ENCODE measurements around the gene PDLIM5.

The PDLIM5 gene

GRCh38 chr4:94486372-94486801 lies 34.6 kb downstream of the PDLIM5 start:
- no peak overlapping the region for H3K4me3 ChIP-seq (ENCODE audit: control insufficient read depth, low read depth, low read length)
- no peak for TF ChIP-seq CTCF (conservative IDR thresholded peaks at IDR 0.05; ENCODE audit: control insufficient read depth, insufficient read depth, low read depth, low read length)
- peak; percentile 24 for DNase-seq (ENCODE audit: low read depth)

GRCh38 chr4:94488670-94489069 lies 36.9 kb downstream of the PDLIM5 start:
- no peak overlapping the region for H3K4me3 ChIP-seq (ENCODE audit: control insufficient read depth, low read depth, low read length)
- no peak for TF ChIP-seq CTCF (conservative IDR thresholded peaks at IDR 0.05; ENCODE audit: control insufficient read depth, insufficient read depth, low read depth, low read length)
- peak; percentile 52 for DNase-seq (ENCODE audit: low read depth)

- TF ChIP-seq CTCF (conservative IDR thresholded peaks at IDR 0.05; ENCODE audit: control insufficient read depth, insufficient read depth, low read depth, low read length) = no peak
- H3K4me3 ChIP-seq (ENCODE audit: control insufficient read depth, low read depth, low read length) = no peak overlapping the region
- no peak for DNase-seq (ENCODE audit: low read depth)
These were observed 37.4 kb downstream of the PDLIM5 start for GRCh38 chr4:94489098-94489497.

GRCh38 chr4:94490437-94490836 lies 38.7 kb downstream of the PDLIM5 start:
- no peak for DNase-seq (ENCODE audit: low read depth)
- no peak for TF ChIP-seq CTCF (conservative IDR thresholded peaks at IDR 0.05; ENCODE audit: control insufficient read depth, insufficient read depth, low read depth, low read length)
- H3K4me3 ChIP-seq (ENCODE audit: control insufficient read depth, low read depth, low read length) = no peak overlapping the region

- H3K4me3 ChIP-seq (ENCODE audit: control insufficient read depth, low read depth, low read length) = no peak overlapping the region
- DNase-seq (ENCODE audit: low read depth) = peak; percentile 44
- no peak for TF ChIP-seq CTCF (conservative IDR thresholded peaks at IDR 0.05; ENCODE audit: control insufficient read depth, insufficient read depth, low read depth, low read length)
These were observed 39.6 kb downstream of the PDLIM5 start for GRCh38 chr4:94491322-94491721.

- no peak overlapping the region for H3K4me3 ChIP-seq (ENCODE audit: control insufficient read depth, low read depth, low read length)
- no peak for DNase-seq (ENCODE audit: low read depth)
- TF ChIP-seq CTCF (conservative IDR thresholded peaks at IDR 0.05; ENCODE audit: control insufficient read depth, insufficient read depth, low read depth, low read length) = no peak
These were observed 43.7 kb downstream of the PDLIM5 start for GRCh38 chr4:94495408-94495807.

- H3K4me3 ChIP-seq (ENCODE audit: control insufficient read depth, low read depth, low read length) = no peak overlapping the region
- TF ChIP-seq CTCF (conservative IDR thresholded peaks at IDR 0.05; ENCODE audit: control insufficient read depth, insufficient read depth, low read depth, low read length) = no peak
- no peak for DNase-seq (ENCODE audit: low read depth)
These were observed 45.9 kb downstream of the PDLIM5 start for GRCh38 chr4:94497690-94498089.

All from fibroblast of mammary gland (primary cell).